GM21786 (cell line): ENCODE results near the gene SYNGR2.

ENCODE experiments used
- ATAC-seq: cut with Tn5 transposase; IDR thresholded peaks from one replicate; pipeline ENCODE4 v1.9.1; 2021; ENCODE audit not compliant: unreplicated experiment

The SYNGR2 gene, protein sequence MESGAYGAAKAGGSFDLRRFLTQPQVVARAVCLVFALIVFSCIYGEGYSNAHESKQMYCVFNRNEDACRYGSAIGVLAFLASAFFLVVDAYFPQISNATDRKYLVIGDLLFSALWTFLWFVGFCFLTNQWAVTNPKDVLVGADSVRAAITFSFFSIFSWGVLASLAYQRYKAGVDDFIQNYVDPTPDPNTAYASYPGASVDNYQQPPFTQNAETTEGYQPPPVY

DNA sequence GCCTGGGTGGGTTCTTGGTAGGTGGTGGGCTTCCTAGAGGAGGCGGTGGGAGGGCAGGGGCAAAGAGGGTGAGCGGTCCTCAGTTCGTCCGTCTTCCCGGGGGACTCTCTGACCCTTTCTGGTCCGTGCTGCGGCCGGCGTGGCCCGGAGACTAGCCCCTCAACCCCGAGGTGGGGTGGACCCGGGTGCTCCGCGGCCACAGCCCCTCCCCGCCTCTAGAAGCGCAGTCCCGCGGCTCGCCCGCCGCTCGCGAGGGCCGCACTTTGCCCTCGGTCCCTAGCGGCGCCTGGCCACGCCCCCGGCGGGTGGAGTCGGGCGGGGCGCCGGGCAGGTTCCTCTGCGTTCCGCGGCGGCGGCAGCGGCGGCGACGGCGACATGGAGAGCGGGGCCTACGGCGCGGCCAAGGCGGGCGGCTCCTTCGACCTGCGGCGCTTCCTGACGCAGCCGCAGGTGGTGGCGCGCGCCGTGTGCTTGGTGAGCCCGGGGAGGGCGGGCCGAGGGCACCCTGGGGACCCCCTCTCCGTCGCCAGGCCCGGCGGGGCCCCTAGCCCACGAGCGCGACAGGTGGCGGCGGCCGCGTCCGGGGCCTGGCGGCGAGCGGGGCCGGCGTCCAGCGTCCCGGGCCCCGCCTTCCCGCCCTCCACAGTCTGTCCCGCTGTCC is at the start of gene SYNGR2:
TSS of gene SYNGR2 (plus strand) at position 340 of the 661 bp plus-strand sequence. CDS start at position 376, 36 bp downstream.
- peak; percentile 36 for ATAC-seq

GRCh38 chr17:78118801-78119241 is 49.6 kb upstream of the SYNGR2 start:
- no peak for ATAC-seq

DNA sequence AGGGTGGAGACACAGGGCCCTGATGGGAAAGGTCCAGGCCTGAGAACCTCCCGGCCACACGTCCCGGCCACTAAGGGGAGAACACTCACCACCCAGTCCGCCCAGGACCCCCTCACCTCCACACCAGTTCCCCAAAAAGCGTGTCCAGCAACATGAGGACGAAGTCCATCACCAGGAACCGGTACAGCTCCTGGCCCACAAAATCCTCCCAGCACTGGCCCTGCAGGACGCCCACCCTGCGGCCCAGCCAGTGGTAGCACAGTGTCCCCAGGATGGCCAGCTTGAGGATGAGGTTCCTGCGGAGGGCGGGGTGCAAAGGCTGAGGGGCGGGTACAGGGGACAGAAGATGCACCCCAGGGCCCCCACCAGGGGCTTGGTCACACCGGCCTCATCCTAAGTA is 47.8 kb upstream of the SYNGR2 start:
- ATAC-seq: no peak

- ATAC-seq: no peak
Observed at GRCh38 chr17:78120971-78121800, 47.2 kb upstream of the SYNGR2 start.

- ATAC-seq: no peak
Observed at GRCh38 chr17:78121801-78122215, 46.6 kb upstream of the SYNGR2 start.

DNA sequence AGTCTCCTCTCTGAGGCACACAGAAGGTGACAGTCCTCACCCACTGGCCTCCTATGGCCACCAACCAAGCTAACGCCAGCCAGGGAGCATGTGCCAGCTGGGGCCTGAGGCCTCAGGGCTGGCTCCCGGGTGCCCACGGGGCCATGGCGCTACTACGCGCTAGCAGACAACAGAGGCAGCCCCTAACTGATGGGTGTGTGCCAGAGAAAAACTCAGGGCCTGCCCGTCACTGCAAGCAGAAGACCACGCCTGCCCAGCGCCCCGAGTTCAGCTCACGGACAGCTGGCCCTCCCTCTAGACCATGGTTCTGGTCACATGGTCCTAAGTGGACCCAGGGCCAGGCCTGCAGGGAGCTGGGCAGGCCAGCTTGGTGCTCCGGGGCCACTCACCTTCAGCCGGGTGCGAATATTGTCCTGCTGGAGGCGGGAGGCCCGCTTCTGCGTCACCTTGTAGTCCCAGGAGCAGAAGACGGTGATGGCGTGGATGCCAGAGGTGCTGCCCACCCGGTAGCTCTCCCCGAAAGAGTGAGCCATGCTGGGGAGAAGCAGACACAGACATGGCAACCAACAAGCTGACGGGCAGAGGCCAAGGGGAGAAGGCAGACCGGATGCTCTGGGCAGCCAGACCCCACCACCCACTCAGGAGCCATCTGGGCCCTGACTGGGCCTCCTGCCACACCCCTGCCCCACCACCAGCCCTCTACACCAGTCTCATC is 46.0 kb upstream of the SYNGR2 start:
- ATAC-seq: no peak

GRCh38 chr17:78122931-78123249 is 45.5 kb upstream of the SYNGR2 start:
- no peak for ATAC-seq

GRCh38 chr17:78123258-78123929 is 45.0 kb upstream of the SYNGR2 start:
- ATAC-seq: no peak

DNA sequence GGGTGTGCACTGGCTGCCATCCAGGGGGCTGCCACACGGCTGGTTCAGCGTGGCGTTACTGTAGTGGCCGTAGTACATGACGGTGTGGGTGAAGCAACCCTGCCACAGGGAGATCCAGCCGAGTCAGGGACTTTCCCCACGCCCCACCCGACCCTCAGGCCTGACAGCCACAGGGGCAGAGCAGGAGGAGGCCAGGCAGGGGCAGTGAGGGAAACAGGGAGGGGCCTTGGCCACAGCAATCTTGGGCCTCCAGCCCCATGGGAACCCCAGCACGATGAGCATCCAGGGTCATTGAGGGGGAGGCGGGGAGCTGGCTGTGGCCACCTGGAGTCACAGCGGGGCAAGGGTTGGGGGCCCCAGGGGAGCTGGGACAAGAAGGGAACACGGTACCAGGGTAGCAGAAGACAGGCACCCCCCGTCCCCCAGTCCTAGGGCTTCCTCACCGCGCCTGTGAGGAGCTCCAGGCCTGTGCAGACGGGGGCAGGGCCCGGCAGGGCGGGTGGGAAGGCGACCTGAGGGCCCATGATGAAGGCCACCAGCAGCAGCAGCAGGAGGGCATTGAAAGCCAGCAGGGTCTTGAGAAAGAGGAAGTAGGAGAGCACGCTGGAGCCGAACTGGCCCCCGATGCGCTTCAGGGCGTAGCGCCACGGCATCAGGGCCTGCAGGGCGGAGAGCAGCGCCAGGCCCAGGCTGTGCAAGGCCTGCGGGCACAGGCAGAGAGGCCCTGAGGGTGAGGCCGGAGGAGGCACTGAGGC is 44.1 kb upstream of the SYNGR2 start:
- peak; percentile 33 for ATAC-seq

DNA sequence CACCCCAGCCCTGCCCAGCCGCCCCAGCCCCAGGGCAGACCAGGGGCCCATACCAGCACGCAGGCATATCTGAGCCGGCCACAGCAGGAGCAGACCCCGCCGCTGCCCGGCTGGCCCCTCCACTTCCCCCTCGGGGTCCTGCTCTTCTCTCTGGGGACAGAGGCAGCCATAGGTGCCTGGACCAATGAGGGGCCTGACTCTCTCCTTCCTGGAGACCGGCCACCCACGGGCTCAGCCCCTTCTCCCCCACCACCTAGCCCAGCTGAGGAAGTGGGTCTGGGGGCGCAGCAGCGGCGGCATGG is 43.6 kb upstream of the SYNGR2 start:
- no peak for ATAC-seq

DNA sequence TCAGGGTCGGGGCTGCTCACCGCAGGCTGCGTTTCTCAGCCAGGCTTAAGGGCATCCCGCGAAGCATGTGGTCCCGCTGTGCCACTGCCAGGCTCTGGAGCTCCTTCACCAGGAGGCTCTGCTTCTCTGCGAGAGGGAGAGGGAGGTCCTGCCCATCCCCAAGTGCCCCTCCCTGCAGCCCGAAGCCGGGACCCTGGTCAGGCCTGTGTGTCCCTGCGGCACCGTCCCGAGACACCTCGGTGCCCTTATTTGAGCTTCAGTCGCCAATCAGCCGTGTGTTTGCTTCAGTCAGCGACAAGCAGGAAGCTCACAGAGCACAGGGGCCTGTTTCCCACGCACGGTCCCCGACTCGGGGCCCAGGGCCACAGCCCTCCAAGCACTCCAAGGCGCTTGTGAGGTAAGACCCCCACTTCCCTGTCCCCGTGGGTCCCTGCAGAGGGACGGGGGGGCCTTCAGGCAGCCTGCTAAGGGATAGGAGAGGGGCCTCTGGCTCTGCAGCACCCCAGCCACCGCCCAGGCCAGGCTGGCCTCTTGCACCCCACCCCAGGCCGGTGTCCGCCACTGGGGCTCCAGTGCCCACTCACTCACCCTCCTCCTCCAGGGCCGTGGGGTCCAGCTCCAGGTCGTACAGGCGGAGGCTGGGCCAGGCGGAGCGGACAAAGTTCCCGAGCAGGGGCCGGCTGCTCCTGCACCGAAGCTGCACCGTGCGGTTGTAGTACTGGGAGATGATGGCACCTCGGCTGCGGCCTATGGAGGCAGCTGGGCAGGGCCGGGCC is 43.1 kb upstream of the SYNGR2 start:
- ATAC-seq: no peak

- no peak for ATAC-seq
Observed at GRCh38 chr17:78125976-78126894, 42.1 kb upstream of the SYNGR2 start.

GRCh38 chr17:78126895-78127238 is 41.5 kb upstream of the SYNGR2 start:
- ATAC-seq: no peak

GRCh38 chr17:78127239-78127887 is 41.0 kb upstream of the SYNGR2 start:
- no peak for ATAC-seq

GRCh38 chr17:78127888-78128550 is 40.4 kb upstream of the SYNGR2 start:
- no peak for ATAC-seq

- ATAC-seq: no peak
Observed at GRCh38 chr17:78128551-78129350, 39.6 kb upstream of the SYNGR2 start, which contains the start of gene TMC6. Gene TMC6 (minus strand): TSS chr17:78128755. CDS start chr17:78126832, 1,923 bp downstream.
